Left lung (tissue), 10 donors: ENCODE results near the gene FRZB. TPM values are rescaled to one million over a fixed set of nuclear protein-coding genes. Genes with fewer than 3 reads are reported as not detected.

Experiments
- ATAC-seq: fragments of 200-7000 bp; cut with Tn5 transposase; one replicate; pipeline ENCODE4 v1.9.1; 2020; ENCODE audit warnings: moderate library complexity
- DNase-seq, 4 donors: peaks; one replicate each; pipeline ENCODE4 v3.0.0-alpha.2; 2013 to 2020
- H3K27ac ChIP-seq, 2 donors: fragments of 200-600 bp; sonication (generic) in 1 of 2; one replicate each; pipeline versions ENCODE4 v1.5.0 to v1.8.0; 2020 to 2021
- H3K27me3 ChIP-seq, 2 donors: fragments of 200-600 bp; sonication (generic) in 1 of 2; one replicate each; pipeline versions ENCODE4 v1.5.0 to v1.8.0; 2020 to 2021
- H3K36me3 ChIP-seq, 2 donors: fragments of 200-600 bp; sonication (generic) in 1 of 2; one replicate each; pipeline versions ENCODE4 v1.5.0 to v1.8.0; 2020 to 2021
- H3K4me1 ChIP-seq, 2 donors: fragments of 200-600 bp; one replicate each; pipeline ENCODE4 v1.8.0; 2021
- H3K4me3 ChIP-seq, 2 donors: fragments of 200-600 bp; sonication (generic) in 1 of 2; one replicate each; pipeline versions ENCODE4 v1.5.0 to v1.8.0; 2020 to 2021; ENCODE audit warnings: mild to moderate bottlenecking in 1 of 2
- H3K9me3 ChIP-seq, 2 donors: fragments of 200-600 bp; sonication (generic) in 1 of 2; one replicate each; pipeline versions ENCODE4 v1.5.0 to v1.8.0; 2020 to 2021
- intact Hi-C, 2 donors: fragments of 100-400 bp; cut with DNase I; formaldehyde crosslinking; loops; one replicate each; pipeline versions ENCODE4 v1.11.2 to v1.14.2; 2022
- polyA plus RNA-seq, 6 donors: library from polyadenylated mRNA; unstranded; fragments of 120-200 nt; gene quantifications; one replicate each; pipeline ENCODE4 v1.2.1, GENCODE V29; 2013; ENCODE audit not compliant: insufficient read length in 6 of 6
- total RNA-seq, 2 donors: library from RNA; stranded (reverse); fragmentation: NEBNext Ultra II Directional; extraction: Animal tissue kit (Norgen Biotek cat#: 25700); gene quantifications; one replicate each; pipeline ENCODE4 v1.2.1, GENCODE V29; 2021
- TF ChIP-seq, protein P1 (sequence below), 2 donors: fragments of 200-600 bp; sonication (generic) in 1 of 2; IDR thresholded peaks; one replicate each; pipeline versions ENCODE4 v1.5.0 to v1.8.0; 2021; ENCODE audit warnings: antibody characterized with exemption in 2 of 2
- donor health status: DM: no; HTN: yes; CAD: no.
- donor health status: DM: no; HTN: no; CAD: no.

FRZB gene
- total and polyA plus RNA-seq, 8 donors = 0.76 to 3.8 (median 2.6) TPM

DNA sequence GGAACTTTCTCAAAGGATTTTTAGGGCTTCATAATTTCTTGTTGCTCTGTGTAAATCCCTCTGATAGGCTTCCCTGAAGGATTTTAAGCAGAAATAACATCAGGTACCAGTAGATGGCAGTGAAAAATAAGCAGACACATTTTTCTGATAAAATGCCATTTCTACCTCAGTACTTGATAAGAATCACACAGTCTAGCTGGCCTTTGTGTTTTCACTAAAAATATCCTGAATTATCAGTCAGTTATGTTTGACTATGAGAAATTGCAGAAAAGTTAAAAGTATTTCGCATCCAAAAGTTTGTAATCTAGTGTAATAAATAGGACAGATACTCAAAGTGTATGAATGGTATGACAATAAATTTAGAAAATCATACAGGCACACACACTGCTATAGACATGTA lies 81.7 kb downstream of the FRZB start:
- Histone ChIP-seq H3K36me3 (peaks cover 0 to 6% of the 10 kb centered on the region in 2 donors), H3K4me1 (no peaks in the 10 kb centered on the region), H3K4me3 (no peak overlapping the region), H3K9me3 (no peaks in the 10 kb centered on the region), H3K27ac (no peak overlapping the region), H3K27me3 (no peaks in the 10 kb centered on the region)
- DNase-seq (peak in 2 of 4 donors; percentile 17), ATAC-seq (no peak)
- TF ChIP-seq, protein P1, sequence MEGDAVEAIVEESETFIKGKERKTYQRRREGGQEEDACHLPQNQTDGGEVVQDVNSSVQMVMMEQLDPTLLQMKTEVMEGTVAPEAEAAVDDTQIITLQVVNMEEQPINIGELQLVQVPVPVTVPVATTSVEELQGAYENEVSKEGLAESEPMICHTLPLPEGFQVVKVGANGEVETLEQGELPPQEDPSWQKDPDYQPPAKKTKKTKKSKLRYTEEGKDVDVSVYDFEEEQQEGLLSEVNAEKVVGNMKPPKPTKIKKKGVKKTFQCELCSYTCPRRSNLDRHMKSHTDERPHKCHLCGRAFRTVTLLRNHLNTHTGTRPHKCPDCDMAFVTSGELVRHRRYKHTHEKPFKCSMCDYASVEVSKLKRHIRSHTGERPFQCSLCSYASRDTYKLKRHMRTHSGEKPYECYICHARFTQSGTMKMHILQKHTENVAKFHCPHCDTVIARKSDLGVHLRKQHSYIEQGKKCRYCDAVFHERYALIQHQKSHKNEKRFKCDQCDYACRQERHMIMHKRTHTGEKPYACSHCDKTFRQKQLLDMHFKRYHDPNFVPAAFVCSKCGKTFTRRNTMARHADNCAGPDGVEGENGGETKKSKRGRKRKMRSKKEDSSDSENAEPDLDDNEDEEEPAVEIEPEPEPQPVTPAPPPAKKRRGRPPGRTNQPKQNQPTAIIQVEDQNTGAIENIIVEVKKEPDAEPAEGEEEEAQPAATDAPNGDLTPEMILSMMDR (IDR thresholded peaks at IDR 0.05) = peak in 1 of 2 donors; percentile 26
- intact Hi-C loops = no loop called here

DNA sequence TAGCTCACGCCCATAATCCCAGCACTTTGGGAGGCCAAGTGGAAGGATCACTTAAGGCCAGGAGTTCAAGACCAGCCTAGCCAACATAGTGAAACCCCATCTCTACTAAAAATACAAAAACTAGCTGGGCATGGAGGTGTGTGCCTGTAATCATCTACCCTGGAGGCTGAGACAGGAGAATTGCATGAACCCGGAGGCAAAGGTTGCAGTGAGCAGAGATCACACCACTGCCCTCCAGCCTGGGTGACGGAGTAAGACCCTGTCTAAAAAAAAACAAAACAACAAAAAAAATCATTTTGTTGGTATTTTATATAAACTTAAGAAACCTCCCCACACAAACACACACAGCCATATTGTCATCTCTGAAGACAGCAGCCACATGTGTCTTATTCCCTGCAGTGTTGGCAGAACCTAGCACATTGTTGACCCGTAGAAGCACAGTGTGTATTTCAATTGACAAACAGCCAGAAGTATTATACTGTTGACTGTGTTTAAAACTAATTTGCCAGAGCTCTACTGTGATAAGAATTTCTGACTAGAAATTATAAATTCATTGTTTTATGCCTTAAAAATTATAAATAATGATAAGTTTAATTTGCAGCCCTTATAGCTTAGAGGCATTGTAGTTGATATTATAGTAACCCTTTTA lies 82.3 kb downstream of the FRZB start:
- Histone ChIP-seq H3K27ac (no peak overlapping the region), H3K9me3 (no peaks in the 10 kb centered on the region), H3K36me3 (peaks cover 0 to 8% of the 10 kb centered on the region in 2 donors), H3K4me3 (no peak overlapping the region), H3K4me1 (no peaks in the 10 kb centered on the region), H3K27me3 (no peaks in the 10 kb centered on the region)
- ATAC-seq (no peak), DNase-seq (no peak)
- intact Hi-C loops = no loop called here
- TF ChIP-seq, protein P1 (IDR thresholded peaks at IDR 0.05) = no peak

Other genes starting within 250 kb of the FRZB start
- gene DNAJC10, start 150.4 kb downstream of the FRZB start, total RNA-seq = 100 to 1,000 TPM; 120 to 163 TPM
- gene DNAJC10, start 150.4 kb downstream of the FRZB start, polyA plus RNA-seq = 100 to 1,000 TPM; 115 to 142 (median 130) TPM
- 100 to 1,000 TPM; 119 to 128 TPM for gene NCKAP1, start 171.8 kb upstream of the FRZB start, total RNA-seq
- 100 to 1,000 TPM in 5 of 6 donors, 10 to 100 TPM in 1; 98.3 to 127 (median 111) TPM for gene NCKAP1, start 171.8 kb upstream of the FRZB start, polyA plus RNA-seq
- gene DUSP19, start 212.1 kb upstream of the FRZB start, total RNA-seq = 1 to 10 TPM; 4.2 to 5.9 TPM
- gene DUSP19, start 212.1 kb upstream of the FRZB start, polyA plus RNA-seq = 1 to 10 TPM; 4.1 to 7.0 (median 5.9) TPM